HG03469 (cell line): ENCODE data around the gene NF2.

ENCODE experiments used
- ATAC-seq: cut with Tn5 transposase; IDR thresholded peaks from one replicate; pipeline ENCODE4 v1.9.1; 2021; ENCODE audit warnings: mild to moderate bottlenecking, moderate library complexity, moderate number of reproducible peaks; ENCODE audit not compliant: unreplicated experiment

The NF2 gene

GRCh38 chr22:29738118-29738815 is 134.8 kb downstream of the NF2 start:
- ATAC-seq, result no peak

DNA sequence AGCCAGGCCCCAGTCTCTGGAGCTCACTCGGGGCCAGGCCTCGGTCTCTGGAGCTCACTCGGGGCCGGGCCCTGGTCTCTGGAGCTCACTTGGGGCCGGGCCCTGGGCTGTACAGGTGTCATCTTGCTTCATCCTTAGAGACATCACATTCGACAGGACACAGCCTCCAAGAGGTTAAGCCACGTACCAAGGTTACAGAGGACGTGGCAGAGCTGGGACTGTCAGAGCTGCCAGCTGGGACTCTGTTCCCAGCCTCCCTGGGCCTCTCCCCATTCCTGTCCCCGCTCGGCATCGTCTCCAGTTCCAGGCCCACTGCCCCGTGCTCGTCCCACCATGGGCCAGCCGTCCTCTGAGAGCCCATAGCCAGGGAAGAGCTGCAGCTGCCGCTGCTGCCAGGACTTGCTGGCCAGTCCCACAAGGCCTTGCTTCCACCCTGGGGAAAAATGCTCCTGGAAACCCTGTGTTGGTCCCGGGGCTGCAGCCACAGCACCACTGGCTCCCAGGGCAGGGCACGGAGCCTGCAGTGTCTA is 136.0 kb downstream of the NF2 start:
- ATAC-seq, result no peak

DNA sequence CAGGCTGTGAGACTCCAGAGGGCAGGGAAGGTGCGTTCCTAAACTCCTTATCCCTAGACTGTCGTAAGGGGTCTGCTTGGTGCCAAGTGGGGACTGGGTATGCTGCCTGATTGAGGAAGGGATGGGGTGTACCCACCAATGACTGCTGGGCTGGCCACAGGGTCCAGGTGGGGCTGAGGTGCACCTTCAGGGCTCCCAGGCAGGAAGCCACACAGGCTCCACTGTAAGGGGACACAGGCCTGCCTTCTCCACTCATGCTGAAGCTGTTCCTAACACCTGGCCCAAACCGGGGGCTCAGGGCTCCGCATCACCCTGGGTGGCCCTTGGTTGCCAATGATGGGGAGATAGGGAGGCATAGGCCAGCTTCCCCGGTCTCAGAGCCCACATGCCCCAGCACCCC is 136.8 kb downstream of the NF2 start:
- no peak for ATAC-seq

DNA sequence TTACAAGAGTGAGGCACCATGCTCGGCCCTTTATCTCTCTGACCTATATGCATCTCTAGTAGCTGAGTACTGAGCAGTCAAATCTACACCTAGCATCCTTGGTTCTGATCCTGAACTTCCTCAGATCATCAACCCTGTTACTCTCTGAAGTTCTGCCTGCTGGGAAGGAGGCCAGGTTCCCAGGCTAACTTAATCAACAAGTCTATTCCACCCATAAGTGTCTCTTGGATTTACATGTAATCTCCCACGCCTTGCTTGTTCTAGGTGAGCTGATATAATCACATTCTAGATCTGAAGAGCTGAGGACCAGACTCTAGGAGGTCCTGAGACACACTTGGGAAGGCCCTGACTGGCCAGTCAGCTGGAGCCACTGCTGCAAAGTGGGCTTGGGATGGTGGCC is 138.5 kb downstream of the NF2 start:
- no peak for ATAC-seq

DNA sequence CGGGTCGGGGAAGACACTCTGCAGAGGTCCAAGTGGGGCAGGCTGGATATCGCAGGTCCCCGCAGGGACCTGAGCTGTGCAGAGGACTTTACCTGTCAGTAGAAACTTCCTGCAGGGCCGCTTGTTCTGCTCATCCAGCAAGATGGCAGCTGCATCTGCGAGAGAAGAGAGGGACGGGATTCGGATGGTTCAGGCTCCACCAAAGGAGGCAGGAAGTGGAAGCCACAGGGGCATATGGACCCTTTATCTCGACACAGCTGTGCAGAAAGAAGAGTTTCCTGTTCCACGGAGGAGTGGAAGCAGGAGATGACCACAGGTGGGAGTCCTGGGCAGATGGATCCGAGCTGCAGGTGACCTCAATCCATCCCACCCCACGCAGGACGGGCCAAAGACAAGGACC is 138.9 kb downstream of the NF2 start:
- no peak for ATAC-seq

GRCh38 chr22:29744902-29745301 is 141.5 kb downstream of the NF2 start:
- ATAC-seq, result no peak

DNA sequence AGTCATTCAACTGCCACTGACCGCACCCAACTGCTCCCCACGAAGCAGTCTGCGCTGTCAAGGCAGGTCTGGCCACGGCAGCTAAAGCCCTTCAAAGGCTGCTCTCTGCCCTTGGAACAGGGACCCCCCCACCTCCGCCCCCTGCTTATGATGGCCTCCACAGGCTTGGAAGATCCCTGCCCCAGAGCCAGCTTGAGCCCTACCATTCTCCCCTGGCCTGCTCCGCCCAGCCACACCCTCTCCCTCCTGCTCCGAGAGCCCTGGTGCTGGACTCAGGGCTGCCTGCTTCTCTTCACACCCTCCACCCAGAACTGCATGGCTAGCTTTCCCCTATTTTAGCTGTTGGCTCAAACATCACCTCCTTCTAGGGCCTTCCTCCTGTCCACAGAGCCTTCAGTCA is 144.4 kb downstream of the NF2 start:
- ATAC-seq, result no peak
